ENCODE data around the gene IFT43. TPM values are rescaled to one million over a fixed set of nuclear protein-coding genes. Genes with fewer than 3 reads are reported as not detected.

Gene IFT43
- total and polyA plus RNA-seq, 4 donors: 42.1 to 64.0 (median 53.4) TPM

- H3K9me3 ChIP-seq (ENCODE audit: control insufficient read depth, low read length): no peaks in the 10 kb centered on the region
- ATAC-seq (ENCODE audit: low FRiP score) (no peak), DNase-seq (no peak)
- no peak overlapping the region for H3K27ac ChIP-seq (ENCODE audit: low read depth in 1 of 2, low read length in 2 of 2)
- H3K27me3 ChIP-seq (ENCODE audit: control insufficient read depth in 1 of 2, insufficient read depth in 2 of 2, low read length in 1 of 2): no peaks in the 10 kb centered on the region
- WGBS, 2 donors: 65 to 77% methylated on average over 4 of the region's 4 CpGs
- H3K4me3 ChIP-seq (ENCODE audit: low read length in 2 of 2): no peak overlapping the region
- no peaks in the 10 kb centered on the region for H3K4me1 ChIP-seq (ENCODE audit: control insufficient read depth in 1 of 2, insufficient read depth in 2 of 2, low read length in 2 of 2)
- intact Hi-C loops (cut with DNase I): no loop called here
- H3K36me3 ChIP-seq (ENCODE audit: control insufficient read depth in 1 of 2, insufficient read depth in 2 of 2, low read length in 1 of 2): no peaks in the 10 kb centered on the region
Observed at GRCh38 chr14:76121089-76121748, 135.7 kb downstream of the IFT43 start.

- Histone ChIP-seq H3K9me3 (ENCODE audit: control insufficient read depth, low read length) (peaks cover 3% of the 10 kb centered on the region), H3K4me1 (ENCODE audit: control insufficient read depth in 1 of 2, insufficient read depth in 2 of 2, low read length in 2 of 2) (no peaks in the 10 kb centered on the region), H3K27me3 (ENCODE audit: control insufficient read depth in 1 of 2, insufficient read depth in 2 of 2, low read length in 1 of 2) (no peaks in the 10 kb centered on the region), H3K36me3 (ENCODE audit: control insufficient read depth in 1 of 2, insufficient read depth in 2 of 2, low read length in 1 of 2) (no peaks in the 10 kb centered on the region), H3K4me3 (ENCODE audit: low read length in 2 of 2) (no peak overlapping the region), H3K27ac (ENCODE audit: low read depth in 1 of 2, low read length in 2 of 2) (no peak overlapping the region)
- ATAC-seq (ENCODE audit: low FRiP score): no peak
- WGBS, 2 donors: 67 to 68% methylated on average over 10 of the region's 10 CpGs
- intact Hi-C loops (cut with DNase I): no loop called here
- no peak for DNase-seq
Observed at GRCh38 chr14:76123426-76124225, 138.1 kb downstream of the IFT43 start.

- DNase-seq (no peak), ATAC-seq (ENCODE audit: low FRiP score) (no peak)
- Histone ChIP-seq H3K9me3 (ENCODE audit: control insufficient read depth, low read length) (peaks cover 4% of the 10 kb centered on the region), H3K4me3 (ENCODE audit: low read length in 2 of 2) (no peak overlapping the region), H3K27me3 (ENCODE audit: control insufficient read depth in 1 of 2, insufficient read depth in 2 of 2, low read length in 1 of 2) (no peaks in the 10 kb centered on the region), H3K27ac (ENCODE audit: low read depth in 1 of 2, low read length in 2 of 2) (no peak overlapping the region), H3K4me1 (ENCODE audit: control insufficient read depth in 1 of 2, insufficient read depth in 2 of 2, low read length in 2 of 2) (no peaks in the 10 kb centered on the region), H3K36me3 (ENCODE audit: control insufficient read depth in 1 of 2, insufficient read depth in 2 of 2, low read length in 1 of 2) (no peaks in the 10 kb centered on the region)
- 62 to 68% methylated on average over 8 of the region's 8 CpGs for WGBS, 2 donors
- intact Hi-C loops (cut with DNase I): no loop called here
Observed at GRCh38 chr14:76125511-76125910, 139.9 kb downstream of the IFT43 start.

GRCh38 chr14:76126076-76126475, 140.5 kb downstream of the IFT43 start:
- intact Hi-C loops (cut with DNase I): no loop called here
- Histone ChIP-seq H3K4me3 (ENCODE audit: low read length in 2 of 2) (no peak overlapping the region), H3K9me3 (ENCODE audit: control insufficient read depth, low read length) (peaks cover 4% of the 10 kb centered on the region), H3K4me1 (ENCODE audit: control insufficient read depth in 1 of 2, insufficient read depth in 2 of 2, low read length in 2 of 2) (no peaks in the 10 kb centered on the region), H3K27ac (ENCODE audit: low read depth in 1 of 2, low read length in 2 of 2) (no peak overlapping the region), H3K27me3 (ENCODE audit: control insufficient read depth in 1 of 2, insufficient read depth in 2 of 2, low read length in 1 of 2) (no peaks in the 10 kb centered on the region), H3K36me3 (ENCODE audit: control insufficient read depth in 1 of 2, insufficient read depth in 2 of 2, low read length in 1 of 2) (no peaks in the 10 kb centered on the region)
- DNase-seq: no peak
- WGBS, 2 donors: 84 to 85% methylated on average over 5 of the region's 5 CpGs
- ATAC-seq (ENCODE audit: low FRiP score): no peak

GRCh38 chr14:76129851-76130576, 144.5 kb downstream of the IFT43 start:
- intact Hi-C loops (cut with DNase I): no loop called here
- H3K27ac ChIP-seq (ENCODE audit: low read depth in 1 of 2, low read length in 2 of 2): no peak overlapping the region
- peaks cover 12% of the 10 kb centered on the region for H3K9me3 ChIP-seq (ENCODE audit: control insufficient read depth, low read length)
- 45% methylated on average over 3 of the region's 3 CpGs for WGBS, 2 donors
- H3K4me1 ChIP-seq (ENCODE audit: control insufficient read depth in 1 of 2, insufficient read depth in 2 of 2, low read length in 2 of 2): no peaks in the 10 kb centered on the region
- H3K4me3 ChIP-seq (ENCODE audit: low read length in 2 of 2): no peak overlapping the region
- no peak for DNase-seq
- ATAC-seq (ENCODE audit: low FRiP score): no peak
- H3K36me3 ChIP-seq (ENCODE audit: control insufficient read depth in 1 of 2, insufficient read depth in 2 of 2, low read length in 1 of 2): no peaks in the 10 kb centered on the region
- H3K27me3 ChIP-seq (ENCODE audit: control insufficient read depth in 1 of 2, insufficient read depth in 2 of 2, low read length in 1 of 2): no peaks in the 10 kb centered on the region

- H3K36me3 ChIP-seq (ENCODE audit: control insufficient read depth in 1 of 2, insufficient read depth in 2 of 2, low read length in 1 of 2): no peaks in the 10 kb centered on the region
- DNase-seq (no peak), ATAC-seq (ENCODE audit: low FRiP score) (no peak)
- WGBS, 2 donors: 10 to 12% methylated on average over 30 of the region's 30 CpGs
- no peaks in the 10 kb centered on the region for H3K4me1 ChIP-seq (ENCODE audit: control insufficient read depth in 1 of 2, insufficient read depth in 2 of 2, low read length in 2 of 2)
- H3K27me3 ChIP-seq (ENCODE audit: control insufficient read depth in 1 of 2, insufficient read depth in 2 of 2, low read length in 1 of 2): no peaks in the 10 kb centered on the region
- no peak overlapping the region for H3K27ac ChIP-seq (ENCODE audit: low read depth in 1 of 2, low read length in 2 of 2)
- peaks cover 12% of the 10 kb centered on the region for H3K9me3 ChIP-seq (ENCODE audit: control insufficient read depth, low read length)
- intact Hi-C loops (cut with DNase I): no loop called here
- no peak overlapping the region for H3K4me3 ChIP-seq (ENCODE audit: low read length in 2 of 2)
Observed at GRCh38 chr14:76131071-76131965, 145.8 kb downstream of the IFT43 start.

GRCh38 chr14:76133103-76133502, 147.5 kb downstream of the IFT43 start:
- DNase-seq (no peak), ATAC-seq (ENCODE audit: low FRiP score) (no peak)
- Histone ChIP-seq H3K4me3 (ENCODE audit: low read length in 2 of 2) (no peak overlapping the region), H3K36me3 (ENCODE audit: control insufficient read depth in 1 of 2, insufficient read depth in 2 of 2, low read length in 1 of 2) (no peaks in the 10 kb centered on the region), H3K27me3 (ENCODE audit: control insufficient read depth in 1 of 2, insufficient read depth in 2 of 2, low read length in 1 of 2) (no peaks in the 10 kb centered on the region), H3K4me1 (ENCODE audit: control insufficient read depth in 1 of 2, insufficient read depth in 2 of 2, low read length in 2 of 2) (no peaks in the 10 kb centered on the region), H3K9me3 (ENCODE audit: control insufficient read depth, low read length) (peaks cover 10% of the 10 kb centered on the region), H3K27ac (ENCODE audit: low read depth in 1 of 2, low read length in 2 of 2) (no peak overlapping the region)
- intact Hi-C loops (cut with DNase I): no loop called here
- WGBS, 2 donors: 10 to 21% methylated on average over 4 of the region's 4 CpGs

Data from aorta (tissue), 5 donors.